ENCODE results near the gene MARCHF10.

MARCHF10 gene

GRCh38 chr17:62760059-62760944 is 47.8 kb downstream of the MARCHF10 start:
- Mint-ChIP-seq H3K27ac (no peak overlapping the region), H3K9me3 (no peaks in the 10 kb centered on the region), H3K36me3 (ENCODE audit: low read depth) (no peaks in the 10 kb centered on the region), H3K4me1 (no peaks in the 10 kb centered on the region), H3K27me3 (peaks cover 20% of the 10 kb centered on the region), H3K4me3 (no peak overlapping the region)
- no peak for DNase-seq
- no peak for ATAC-seq

- no peaks in the 10 kb centered on the region for H3K36me3 Mint-ChIP-seq (ENCODE audit: low read depth)
- no peak for ATAC-seq
- H3K4me3 Mint-ChIP-seq, result no peak overlapping the region
- H3K9me3 Mint-ChIP-seq, result no peaks in the 10 kb centered on the region
- no peaks in the 10 kb centered on the region for H3K4me1 Mint-ChIP-seq
- H3K27ac Mint-ChIP-seq, result no peak overlapping the region
- H3K27me3 Mint-ChIP-seq, result peaks cover 16% of the 10 kb centered on the region
- DNase-seq, result no peak
These were observed 50.6 kb downstream of the MARCHF10 start for GRCh38 chr17:62757500-62757951.

GRCh38 chr17:62756198-62756597 is 51.9 kb downstream of the MARCHF10 start:
- Mint-ChIP-seq H3K9me3 (no peaks in the 10 kb centered on the region), H3K27ac (no peak overlapping the region), H3K27me3 (peaks cover 14% of the 10 kb centered on the region), H3K4me1 (no peaks in the 10 kb centered on the region), H3K4me3 (no peak overlapping the region), H3K36me3 (ENCODE audit: low read depth) (no peaks in the 10 kb centered on the region)
- no peak for ATAC-seq
- no peak for DNase-seq

- ATAC-seq (no peak), DNase-seq (no peak)
- Mint-ChIP-seq H3K4me3 (no peak overlapping the region), H3K36me3 (ENCODE audit: low read depth) (no peaks in the 10 kb centered on the region), H3K27me3 (peaks cover 8% of the 10 kb centered on the region), H3K4me1 (no peaks in the 10 kb centered on the region), H3K27ac (no peak overlapping the region), H3K9me3 (no peaks in the 10 kb centered on the region)
These were observed 52.8 kb downstream of the MARCHF10 start for GRCh38 chr17:62755141-62755851.

GRCh38 chr17:62754631-62755030 is 53.5 kb downstream of the MARCHF10 start:
- no peak for ATAC-seq
- no peaks in the 10 kb centered on the region for H3K36me3 Mint-ChIP-seq (ENCODE audit: low read depth)
- H3K27me3 Mint-ChIP-seq, result peaks cover 3% of the 10 kb centered on the region
- no peak for DNase-seq
- no peaks in the 10 kb centered on the region for H3K9me3 Mint-ChIP-seq
- no peak overlapping the region for H3K4me3 Mint-ChIP-seq
- no peak overlapping the region for H3K27ac Mint-ChIP-seq
- H3K4me1 Mint-ChIP-seq, result no peaks in the 10 kb centered on the region

GRCh38 chr17:62753562-62753961 is 54.6 kb downstream of the MARCHF10 start:
- Mint-ChIP-seq H3K36me3 (ENCODE audit: low read depth) (no peaks in the 10 kb centered on the region), H3K4me1 (no peaks in the 10 kb centered on the region), H3K27me3 (peaks cover under 1% of the 10 kb centered on the region), H3K27ac (no peak overlapping the region), H3K9me3 (no peaks in the 10 kb centered on the region), H3K4me3 (no peak overlapping the region)
- DNase-seq (no peak), ATAC-seq (no peak)

GRCh38 chr17:62751060-62751691 is 56.9 kb downstream of the MARCHF10 start:
- no peak overlapping the region for H3K4me3 Mint-ChIP-seq
- no peaks in the 10 kb centered on the region for H3K4me1 Mint-ChIP-seq
- no peaks in the 10 kb centered on the region for H3K9me3 Mint-ChIP-seq
- no peak overlapping the region for H3K27ac Mint-ChIP-seq
- no peak for DNase-seq
- no peak for ATAC-seq
- no peaks in the 10 kb centered on the region for H3K36me3 Mint-ChIP-seq (ENCODE audit: low read depth)
- H3K27me3 Mint-ChIP-seq, result peaks cover 1% of the 10 kb centered on the region

- Mint-ChIP-seq H3K4me1 (no peaks in the 10 kb centered on the region), H3K4me3 (no peak overlapping the region), H3K27ac (no peak overlapping the region), H3K9me3 (no peaks in the 10 kb centered on the region), H3K36me3 (ENCODE audit: low read depth) (no peaks in the 10 kb centered on the region), H3K27me3 (peaks cover 4% of the 10 kb centered on the region)
- DNase-seq, result no peak
- no peak for ATAC-seq
These were observed 57.5 kb downstream of the MARCHF10 start for GRCh38 chr17:62750631-62751051.

- Mint-ChIP-seq H3K4me3 (no peak overlapping the region), H3K27ac (no peak overlapping the region), H3K9me3 (no peaks in the 10 kb centered on the region), H3K27me3 (peaks cover 4% of the 10 kb centered on the region), H3K4me1 (no peaks in the 10 kb centered on the region), H3K36me3 (ENCODE audit: low read depth) (no peaks in the 10 kb centered on the region)
- ATAC-seq (no peak), DNase-seq (no peak)
These were observed 58.2 kb downstream of the MARCHF10 start for GRCh38 chr17:62749926-62750325.

- H3K36me3 Mint-ChIP-seq (ENCODE audit: low read depth), result no peaks in the 10 kb centered on the region
- no peaks in the 10 kb centered on the region for H3K4me1 Mint-ChIP-seq
- ATAC-seq (no peak), DNase-seq (no peak)
- H3K4me3 Mint-ChIP-seq, result no peak overlapping the region
- H3K27me3 Mint-ChIP-seq, result peaks cover 11% of the 10 kb centered on the region
- no peak overlapping the region for H3K27ac Mint-ChIP-seq
- H3K9me3 Mint-ChIP-seq, result no peaks in the 10 kb centered on the region
These were observed 61.2 kb downstream of the MARCHF10 start for GRCh38 chr17:62746941-62747340.

GRCh38 chr17:62745806-62746205 is 62.3 kb downstream of the MARCHF10 start:
- no peak for DNase-seq
- H3K4me1 Mint-ChIP-seq, result no peaks in the 10 kb centered on the region
- no peak overlapping the region for H3K27ac Mint-ChIP-seq
- H3K9me3 Mint-ChIP-seq, result no peaks in the 10 kb centered on the region
- no peak overlapping the region for H3K4me3 Mint-ChIP-seq
- no peaks in the 10 kb centered on the region for H3K36me3 Mint-ChIP-seq (ENCODE audit: low read depth)
- no peak for ATAC-seq
- peaks cover 11% of the 10 kb centered on the region for H3K27me3 Mint-ChIP-seq

- Mint-ChIP-seq H3K27ac (no peak overlapping the region), H3K4me3 (no peak overlapping the region), H3K9me3 (no peaks in the 10 kb centered on the region), H3K36me3 (ENCODE audit: low read depth) (no peaks in the 10 kb centered on the region), H3K4me1 (no peaks in the 10 kb centered on the region), H3K27me3 (peaks cover 11% of the 10 kb centered on the region)
- ATAC-seq (no peak), DNase-seq (no peak)
These were observed 63.9 kb downstream of the MARCHF10 start for GRCh38 chr17:62744259-62744658.

- Mint-ChIP-seq H3K9me3 (no peaks in the 10 kb centered on the region), H3K4me1 (peaks cover 14% of the 10 kb centered on the region), H3K27me3 (peaks cover 11% of the 10 kb centered on the region), H3K4me3 (no peak overlapping the region), H3K36me3 (ENCODE audit: low read depth) (no peaks in the 10 kb centered on the region), H3K27ac (no peak overlapping the region)
- no peak for ATAC-seq
- DNase-seq, result no peak
These were observed 66.8 kb downstream of the MARCHF10 start for GRCh38 chr17:62741290-62741689.

- H3K9me3 Mint-ChIP-seq, result no peaks in the 10 kb centered on the region
- no peak overlapping the region for H3K27ac Mint-ChIP-seq
- no peak for ATAC-seq
- no peaks in the 10 kb centered on the region for H3K36me3 Mint-ChIP-seq (ENCODE audit: low read depth)
- H3K27me3 Mint-ChIP-seq, result peaks cover 10% of the 10 kb centered on the region
- no peak overlapping the region for H3K4me3 Mint-ChIP-seq
- peaks cover 16% of the 10 kb centered on the region for H3K4me1 Mint-ChIP-seq
- no peak for DNase-seq
These were observed 68.3 kb downstream of the MARCHF10 start for GRCh38 chr17:62739645-62740388.

All from activated naive CD8-positive, alpha-beta T cell treated with anti-CD3 and anti-CD28 coated beads, Interleukin-2, amount 50 U/mL, for 24 hours (primary cell).